Subcutaneous abdominal adipose tissue (tissue), 5 donors: Measurements from ENCODE around the gene ARHGAP21.

Source experiments
- H3K27ac ChIP-seq: one replicate; pipeline ENCODE4 v1.7.0; 2013; ENCODE audit warnings: low read depth, mild to moderate bottlenecking, inconsistent platforms, low read length, moderate library complexity
- H3K27me3 ChIP-seq, 5 donors: one replicate each; pipeline ENCODE4 v1.7.0; 2013; ENCODE audit warnings: low read length in 5 of 5, inconsistent platforms in 1 of 5; ENCODE audit not compliant: control insufficient read depth in 5 of 5, insufficient read depth in 4 of 5
- H3K36me3 ChIP-seq, 5 donors: one replicate each; pipeline ENCODE4 v1.7.0; 2013; ENCODE audit warnings: low read length in 5 of 5; ENCODE audit not compliant: control insufficient read depth in 5 of 5, insufficient read depth in 5 of 5
- H3K4me1 ChIP-seq, 5 donors: one replicate each; pipeline ENCODE4 v1.7.0; 2013; ENCODE audit warnings: low read length in 5 of 5, mild to moderate bottlenecking in 3 of 5, moderate library complexity in 1 of 5; ENCODE audit not compliant: control insufficient read depth in 5 of 5, insufficient read depth in 5 of 5
- H3K4me3 ChIP-seq, 5 donors: one replicate each; pipeline ENCODE4 v1.7.0; 2013; ENCODE audit warnings: low read length in 5 of 5, low read depth in 1 of 5
- H3K9ac ChIP-seq, 5 donors: one replicate each; pipeline ENCODE4 v1.7.0; 2013; ENCODE audit warnings: low read length in 5 of 5, mild to moderate bottlenecking in 4 of 5, moderate library complexity in 3 of 5
- H3K9me3 ChIP-seq, 5 donors: one replicate each; pipeline ENCODE4 v1.7.0; 2013; ENCODE audit warnings: low read length in 5 of 5; ENCODE audit not compliant: control insufficient read depth in 5 of 5
- donor health status: healthy.
- donor health status: healthy.
- donor health status: healthy.
- donor health status: healthy.
- donor health status: healthy.

ARHGAP21 gene

GRCh38 chr10:24715246-24715769 is 8.4 kb downstream of the ARHGAP21 start:
- H3K27ac ChIP-seq, result no peak overlapping the region
- H3K4me3 ChIP-seq, result no peak overlapping the region
- no peaks in the 10 kb centered on the region for H3K9me3 ChIP-seq
- H3K36me3 ChIP-seq, result no peaks in the 10 kb centered on the region
- peaks cover 7 to 78% (median 69%) of the 10 kb centered on the region in 5 donors for H3K4me1 ChIP-seq
- H3K9ac ChIP-seq, result no peak overlapping the region
- no peaks in the 10 kb centered on the region for H3K27me3 ChIP-seq

GRCh38 chr10:24713086-24713485 is 10.6 kb downstream of the ARHGAP21 start:
- no peak overlapping the region for H3K27ac ChIP-seq

DNA sequence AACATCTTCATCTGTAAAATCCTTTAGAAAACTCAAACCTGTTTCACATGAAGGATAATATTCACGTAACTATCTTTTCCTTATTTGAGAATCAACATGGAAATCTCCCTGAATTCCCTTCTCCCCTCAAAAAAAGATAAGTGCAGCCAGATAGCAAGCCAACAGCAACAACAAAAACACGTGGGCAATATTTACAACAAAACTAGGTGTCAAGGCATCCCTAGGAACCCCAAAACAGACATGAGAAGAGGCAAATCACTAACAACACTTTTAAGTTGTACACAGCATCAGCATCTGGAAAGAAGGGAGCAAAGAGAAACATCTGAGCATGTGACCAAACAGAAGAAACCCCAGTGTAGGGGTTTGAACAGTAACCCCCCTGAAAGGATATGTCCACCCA is 12.2 kb downstream of the ARHGAP21 start:
- H3K27ac ChIP-seq, result no peak overlapping the region
- peaks cover 8 to 52% (median 47%) of the 10 kb centered on the region in 5 donors for H3K4me1 ChIP-seq
- H3K9ac ChIP-seq, result no peak overlapping the region
- no peaks in the 10 kb centered on the region for H3K27me3 ChIP-seq
- H3K9me3 ChIP-seq, result no peaks in the 10 kb centered on the region
- H3K36me3 ChIP-seq, result no peaks in the 10 kb centered on the region
- no peak overlapping the region for H3K4me3 ChIP-seq

More at GRCh38 chr10:24713086-24713485, 10.6 kb downstream of the ARHGAP21 start:
- H3K36me3 ChIP-seq, result no peaks in the 10 kb centered on the region
- H3K4me1 ChIP-seq, result peaks cover 7 to 56% (median 54%) of the 10 kb centered on the region in 5 donors
- H3K4me3 ChIP-seq, result no peak overlapping the region
- H3K9me3 ChIP-seq, result no peaks in the 10 kb centered on the region
- H3K27me3 ChIP-seq, result no peaks in the 10 kb centered on the region
- no peak overlapping the region for H3K9ac ChIP-seq

DNA sequence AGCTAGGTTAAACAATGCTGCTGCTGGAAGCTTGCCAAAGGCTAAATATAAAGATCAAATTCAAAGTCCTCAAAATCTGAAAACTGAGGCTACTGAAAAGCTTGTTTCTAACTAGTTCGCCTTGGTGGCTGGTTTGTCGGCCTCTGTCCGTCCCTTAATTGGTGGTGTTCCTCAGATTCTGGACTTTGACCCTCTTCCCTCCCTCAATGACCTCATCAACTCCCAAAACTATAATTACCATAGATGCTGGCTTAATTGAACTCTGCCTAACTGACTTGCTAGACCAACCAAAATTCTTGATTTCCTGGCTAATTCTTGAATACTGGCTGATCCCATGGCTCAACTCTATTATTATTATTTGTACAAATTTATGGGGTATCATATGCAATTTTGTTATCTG is 15.6 kb downstream of the ARHGAP21 start:
- H3K4me3 ChIP-seq, result no peak overlapping the region
- no peaks in the 10 kb centered on the region for H3K9me3 ChIP-seq
- H3K36me3 ChIP-seq, result no peaks in the 10 kb centered on the region
- H3K9ac ChIP-seq, result no peak overlapping the region
- H3K27ac ChIP-seq, result no peak overlapping the region
- H3K27me3 ChIP-seq, result no peaks in the 10 kb centered on the region
- peaks cover 6 to 49% (median 40%) of the 10 kb centered on the region in 5 donors for H3K4me1 ChIP-seq

DNA sequence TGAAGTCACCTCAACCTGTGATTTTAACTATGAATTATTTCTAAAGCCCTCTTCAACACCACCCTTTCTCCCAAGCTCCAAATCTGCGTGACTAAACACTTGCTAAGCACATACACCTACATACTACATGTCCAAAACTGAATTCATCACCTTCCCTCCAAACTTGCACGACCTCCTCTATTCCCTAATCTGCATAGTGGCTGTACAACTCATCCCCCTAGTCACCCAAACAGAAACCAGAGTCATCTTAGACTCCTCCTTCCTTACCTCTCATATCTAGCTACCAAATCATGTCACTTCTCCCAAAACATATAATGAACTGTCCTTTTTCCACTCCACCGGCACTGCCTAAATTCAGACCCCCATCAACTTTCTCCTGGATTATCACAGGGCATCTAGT is 16.2 kb downstream of the ARHGAP21 start:
- H3K4me1 ChIP-seq, result peaks cover 5 to 44% (median 36%) of the 10 kb centered on the region in 5 donors

GRCh38 chr10:24706479-24707118 is 17.1 kb downstream of the ARHGAP21 start:
- Histone ChIP-seq H3K9ac (no peak overlapping the region), H3K4me3 (no peak overlapping the region), H3K27ac (no peak overlapping the region)

More for the DNA sequence above, 16.2 kb downstream of the ARHGAP21 start:
- H3K9ac ChIP-seq, result no peak overlapping the region
- no peak overlapping the region for H3K27ac ChIP-seq
- H3K36me3 ChIP-seq, result no peaks in the 10 kb centered on the region
- no peak overlapping the region for H3K4me3 ChIP-seq
- H3K9me3 ChIP-seq, result no peaks in the 10 kb centered on the region
- H3K27me3 ChIP-seq, result no peaks in the 10 kb centered on the region

GRCh38 chr10:24703700-24704099 is 20.0 kb downstream of the ARHGAP21 start:
- H3K36me3 ChIP-seq, result no peaks in the 10 kb centered on the region
- H3K9me3 ChIP-seq, result no peaks in the 10 kb centered on the region
- H3K27ac ChIP-seq, result no peak overlapping the region
- no peak overlapping the region for H3K9ac ChIP-seq
- no peaks in the 10 kb centered on the region for H3K27me3 ChIP-seq
- no peak overlapping the region for H3K4me3 ChIP-seq
- peaks cover 3 to 44% (median 23%) of the 10 kb centered on the region in 5 donors for H3K4me1 ChIP-seq

More at GRCh38 chr10:24706479-24707118, 17.1 kb downstream of the ARHGAP21 start:
- Histone ChIP-seq H3K36me3 (no peaks in the 10 kb centered on the region), H3K27me3 (no peaks in the 10 kb centered on the region), H3K9me3 (no peaks in the 10 kb centered on the region), H3K4me1 (peaks cover 3 to 46% (median 30%) of the 10 kb centered on the region in 5 donors)

GRCh38 chr10:24701447-24701846 is 22.2 kb downstream of the ARHGAP21 start:
- Histone ChIP-seq H3K27ac (no peak overlapping the region), H3K36me3 (no peaks in the 10 kb centered on the region), H3K4me3 (no peak overlapping the region), H3K4me1 (peaks cover 1 to 28% (median 16%) of the 10 kb centered on the region in 5 donors), H3K27me3 (no peaks in the 10 kb centered on the region), H3K9me3 (no peaks in the 10 kb centered on the region), H3K9ac (no peak overlapping the region)

DNA sequence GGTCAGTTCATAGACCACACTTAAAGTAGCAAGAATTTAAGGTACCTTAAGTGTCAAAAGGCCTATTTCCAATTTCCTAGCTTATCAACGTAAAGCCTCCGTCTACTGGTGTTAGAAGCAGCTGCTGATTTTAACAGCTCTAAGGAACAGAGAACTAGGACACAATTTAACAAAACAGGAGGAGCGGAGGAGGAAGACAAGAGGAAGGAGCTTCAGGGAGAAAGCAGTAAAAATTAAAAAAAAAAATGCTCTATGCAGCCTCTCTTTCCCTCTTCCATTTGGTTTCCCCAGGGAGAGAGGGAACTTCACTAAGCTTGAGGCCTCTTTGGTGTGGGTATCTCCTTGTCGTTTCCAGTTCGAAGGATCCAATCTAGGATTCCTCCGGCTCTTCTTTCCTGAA is 22.7 kb downstream of the ARHGAP21 start:
- Histone ChIP-seq H3K9ac (no peak overlapping the region), H3K27ac (no peak overlapping the region), H3K36me3 (no peaks in the 10 kb centered on the region), H3K27me3 (no peaks in the 10 kb centered on the region), H3K4me1 (peaks cover 0 to 23% (median 11%) of the 10 kb centered on the region in 5 donors), H3K4me3 (no peak overlapping the region), H3K9me3 (no peaks in the 10 kb centered on the region)

GRCh38 chr10:24698270-24698669 is 25.4 kb downstream of the ARHGAP21 start:
- Histone ChIP-seq H3K27ac (no peak overlapping the region), H3K9ac (no peak overlapping the region), H3K9me3 (no peaks in the 10 kb centered on the region), H3K36me3 (no peaks in the 10 kb centered on the region), H3K27me3 (no peaks in the 10 kb centered on the region), H3K4me1 (peaks cover 0 to 20% (median 13%) of the 10 kb centered on the region in 5 donors), H3K4me3 (no peak overlapping the region)
